ENCODE measurements around the gene MTX1.
A peak's percentile ranks its signal among the peaks of the same experiment; 100 is the strongest.
"Not testable (repeated sequence)": the region's sequence is repeated elsewhere in the genome, so short reads cannot be mapped to it uniquely, and the experiment has no call there.

MTX1 gene

GRCh38 chr1:155235375-155235774, 26.9 kb downstream of the MTX1 start:
- not testable (repeated sequence) for H3K4me1 ChIP-seq (ENCODE audit: control insufficient read depth, insufficient read depth, low read length); H3K4me3 ChIP-seq (ENCODE audit: low read length)
- H3K36me3 ChIP-seq (ENCODE audit: insufficient read depth, low read length), result peaks cover 19% of the 10 kb centered on the region

DNA sequence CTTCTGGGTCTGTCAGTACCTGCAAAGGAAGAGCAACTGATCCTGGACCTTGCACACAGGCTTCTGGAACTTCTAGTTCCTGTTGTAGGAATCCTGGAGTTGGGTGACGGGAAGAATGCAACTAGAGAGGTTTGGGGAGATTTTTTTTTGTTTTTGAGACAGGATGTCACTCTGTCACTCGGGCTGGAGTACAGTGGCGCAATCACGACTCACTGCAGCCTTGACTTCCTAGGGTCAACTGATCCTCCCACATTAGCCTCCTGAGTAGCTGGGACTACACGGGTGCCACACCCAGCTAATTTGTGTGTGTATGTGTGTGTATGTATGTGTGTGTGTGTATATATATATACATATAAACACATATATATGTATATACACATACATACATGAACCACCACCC, 28.0 kb downstream of the MTX1 start:
- Histone ChIP-seq H3K36me3 (ENCODE audit: insufficient read depth, low read length) (peaks cover 19% of the 10 kb centered on the region), H3K4me3 (ENCODE audit: low read length) (no peak overlapping the region)

More at GRCh38 chr1:155235375-155235774, 26.9 kb downstream of the MTX1 start:
- H3K4me2 ChIP-seq (ENCODE audit: low read length); H3K9me3 ChIP-seq (replicated peaks; ENCODE audit: low read length); H3K27me3 ChIP-seq (ENCODE audit: control insufficient read depth, insufficient read depth, low read length); H3K9ac ChIP-seq (ENCODE audit: low read depth, low read length): not testable (repeated sequence)

DNA sequence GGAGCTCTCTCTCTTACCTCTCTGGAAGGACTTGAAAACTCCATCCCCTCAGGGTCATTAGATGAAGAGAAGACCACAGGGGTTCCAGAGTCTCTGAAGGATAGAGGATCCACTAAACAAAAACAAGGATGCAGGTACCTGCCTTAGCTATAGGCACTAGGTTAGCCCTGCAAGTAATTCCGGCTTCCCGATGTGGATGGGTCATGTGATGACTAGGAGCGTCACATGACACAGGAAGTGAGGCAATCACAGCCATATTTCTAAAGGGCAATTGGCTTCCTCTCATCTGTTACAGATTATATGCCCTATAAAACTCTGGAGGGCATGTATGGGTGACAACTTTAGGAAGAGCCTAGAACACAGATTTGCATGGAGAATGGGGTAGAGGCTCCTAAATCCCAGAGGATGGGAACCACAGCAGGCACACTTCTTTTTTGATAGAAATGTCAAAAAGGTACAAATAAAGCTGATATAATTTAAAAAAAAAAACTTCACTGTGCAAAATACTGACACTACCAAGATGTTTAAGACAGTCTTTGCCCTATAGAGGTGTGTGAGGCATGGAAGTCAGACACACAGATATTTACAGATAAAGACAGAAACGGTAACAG, 32.7 kb downstream of the MTX1 start:
- peaks cover 15% of the 10 kb centered on the region for H3K36me3 ChIP-seq (ENCODE audit: insufficient read depth, low read length)
- no peaks in the 10 kb centered on the region for H3K9me3 ChIP-seq (replicated peaks; ENCODE audit: low read length)
- H3K4me2 ChIP-seq (ENCODE audit: low read length), result peak overlapping the region; percentile 76
- peak overlapping the region; percentile 61 for H3K9ac ChIP-seq (ENCODE audit: low read depth, low read length)
- H3K4me3 ChIP-seq (ENCODE audit: low read length), result peak overlapping the region; percentile 70
- no peaks in the 10 kb centered on the region for H3K27me3 ChIP-seq (ENCODE audit: control insufficient read depth, insufficient read depth, low read length)
- peaks cover 32% of the 10 kb centered on the region for H3K4me1 ChIP-seq (ENCODE audit: control insufficient read depth, insufficient read depth, low read length)

More for the DNA sequence above, 28.0 kb downstream of the MTX1 start:
- H3K27me3 ChIP-seq (ENCODE audit: control insufficient read depth, insufficient read depth, low read length), result no peaks in the 10 kb centered on the region
- H3K4me1 ChIP-seq (ENCODE audit: control insufficient read depth, insufficient read depth, low read length), result peaks cover 12% of the 10 kb centered on the region
- no peak overlapping the region for H3K9ac ChIP-seq (ENCODE audit: low read depth, low read length)
- no peak overlapping the region for H3K4me2 ChIP-seq (ENCODE audit: low read length)
- H3K9me3 ChIP-seq (replicated peaks; ENCODE audit: low read length), result no peaks in the 10 kb centered on the region

- Histone ChIP-seq H3K9ac (ENCODE audit: low read depth, low read length) (no peak overlapping the region), H3K4me3 (ENCODE audit: low read length) (no peak overlapping the region), H3K9me3 (replicated peaks; ENCODE audit: low read length) (no peaks in the 10 kb centered on the region), H3K4me1 (ENCODE audit: control insufficient read depth, insufficient read depth, low read length) (peaks cover 26% of the 10 kb centered on the region), H3K27me3 (ENCODE audit: control insufficient read depth, insufficient read depth, low read length) (no peaks in the 10 kb centered on the region), H3K4me2 (ENCODE audit: low read length) (no peak overlapping the region), H3K36me3 (ENCODE audit: insufficient read depth, low read length) (peaks cover 11% of the 10 kb centered on the region)
Measured at GRCh38 chr1:155241841-155242264, 33.4 kb downstream of the MTX1 start.

DNA sequence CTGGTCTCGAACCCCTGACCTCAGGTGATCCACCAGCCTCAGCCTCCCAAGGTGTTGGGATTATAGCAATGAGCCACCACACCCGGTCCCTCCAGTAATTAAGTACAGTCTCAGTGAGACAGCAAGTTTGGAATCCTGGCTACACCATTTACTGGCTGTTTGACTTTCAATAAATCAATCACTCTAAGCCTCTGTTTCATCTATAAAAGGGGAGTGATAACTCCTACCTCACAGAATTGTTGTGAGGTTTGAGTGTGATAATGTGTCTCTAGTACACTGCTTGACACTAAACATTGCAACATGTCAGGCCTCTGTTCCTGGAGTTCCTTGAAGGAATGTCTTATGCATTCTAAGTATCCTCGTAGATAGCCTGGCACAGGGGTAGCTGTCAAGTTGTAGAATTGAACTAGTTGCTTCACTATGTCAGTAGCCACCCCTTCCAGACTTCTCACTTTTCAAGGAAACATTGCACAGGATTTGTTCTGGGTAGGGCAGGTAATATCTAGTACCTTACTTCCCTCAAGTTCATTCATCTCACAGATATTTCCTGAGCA, 34.4 kb downstream of the MTX1 start:
- H3K27me3 ChIP-seq (ENCODE audit: control insufficient read depth, insufficient read depth, low read length), result no peaks in the 10 kb centered on the region
- peak overlapping the region; percentile 98 for H3K4me2 ChIP-seq (ENCODE audit: low read length)
- H3K9ac ChIP-seq (ENCODE audit: low read depth, low read length), result peak overlapping the region; percentile 81
- peak overlapping the region; percentile 76 for H3K4me3 ChIP-seq (ENCODE audit: low read length)
- H3K4me1 ChIP-seq (ENCODE audit: control insufficient read depth, insufficient read depth, low read length), result peaks cover 23% of the 10 kb centered on the region
- no peaks in the 10 kb centered on the region for H3K9me3 ChIP-seq (replicated peaks; ENCODE audit: low read length)
- H3K36me3 ChIP-seq (ENCODE audit: insufficient read depth, low read length), result peaks cover 15% of the 10 kb centered on the region

DNA sequence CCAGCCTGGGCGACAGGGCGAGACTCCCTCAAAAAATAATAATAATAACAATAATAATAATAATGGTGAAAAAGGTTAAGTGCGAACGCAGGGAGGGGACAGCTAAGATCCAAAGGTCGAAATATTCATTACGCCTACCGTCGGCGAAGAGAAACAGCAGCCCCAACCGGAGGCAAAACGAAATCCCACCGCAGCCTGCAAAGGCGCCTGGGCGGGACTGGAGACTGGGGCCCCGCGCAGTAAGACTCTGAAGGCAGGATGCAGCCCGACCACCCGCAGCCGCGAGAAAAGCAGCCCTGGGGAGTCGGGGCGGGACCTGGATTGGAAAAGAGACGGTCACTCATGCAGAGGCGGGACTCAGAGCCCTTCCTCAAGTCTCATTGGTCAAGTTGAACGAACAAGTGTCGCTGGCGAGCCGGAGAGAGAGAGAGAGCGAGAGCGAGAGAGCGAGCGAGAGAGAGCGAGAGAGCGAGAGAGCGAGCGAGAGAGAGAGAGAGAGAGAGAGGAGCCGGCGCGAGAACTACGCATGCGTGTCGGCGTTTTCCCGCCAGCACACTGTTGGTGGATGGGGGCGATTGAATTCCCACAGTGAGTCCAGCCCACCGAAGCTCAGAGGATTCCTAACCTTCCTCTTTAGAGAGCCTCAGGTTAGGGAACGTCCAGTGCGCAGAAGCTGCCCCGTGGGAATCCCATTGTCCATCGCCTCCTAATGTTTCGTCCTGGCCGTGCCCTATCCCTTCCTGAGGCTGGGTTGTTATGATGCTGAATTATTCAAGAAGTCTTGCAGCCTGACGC, 36.1 kb downstream of the MTX1 start:
- Histone ChIP-seq H3K4me2 (ENCODE audit: low read length) (peak overlapping the region; percentile 98), H3K9ac (ENCODE audit: low read depth, low read length) (peak overlapping the region; percentile 81), H3K9me3 (replicated peaks; ENCODE audit: low read length) (no peaks in the 10 kb centered on the region), H3K4me1 (ENCODE audit: control insufficient read depth, insufficient read depth, low read length) (peaks cover 23% of the 10 kb centered on the region), H3K36me3 (ENCODE audit: insufficient read depth, low read length) (peaks cover 19% of the 10 kb centered on the region), H3K27me3 (ENCODE audit: control insufficient read depth, insufficient read depth, low read length) (no peaks in the 10 kb centered on the region), H3K4me3 (ENCODE audit: low read length) (peak overlapping the region; percentile 76)

DNA sequence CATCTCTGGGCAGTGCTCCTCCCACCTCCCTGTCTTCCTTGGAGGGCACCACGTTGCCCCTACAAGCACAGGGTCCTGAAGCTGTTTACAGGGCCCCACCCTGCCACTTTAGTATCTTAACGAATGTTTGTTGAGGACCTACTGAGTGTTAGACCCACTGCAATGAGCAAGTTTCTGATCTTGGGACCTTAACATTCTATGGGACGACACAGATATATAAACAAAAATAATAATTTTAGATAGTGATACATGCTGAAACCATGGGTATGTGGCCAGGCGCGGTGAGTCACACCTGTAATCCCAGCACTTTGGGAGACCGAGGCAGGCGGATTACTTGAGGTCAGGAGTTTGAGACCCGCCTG, 36.6 kb downstream of the MTX1 start:
- Histone ChIP-seq H3K27me3 (ENCODE audit: control insufficient read depth, insufficient read depth, low read length) (no peaks in the 10 kb centered on the region), H3K4me1 (ENCODE audit: control insufficient read depth, insufficient read depth, low read length) (peaks cover 23% of the 10 kb centered on the region), H3K4me2 (ENCODE audit: low read length) (peak overlapping the region; percentile 98), H3K9me3 (replicated peaks; ENCODE audit: low read length) (no peaks in the 10 kb centered on the region), H3K4me3 (ENCODE audit: low read length) (peak overlapping the region; percentile 76), H3K9ac (ENCODE audit: low read depth, low read length) (peak overlapping the region; percentile 72), H3K36me3 (ENCODE audit: insufficient read depth, low read length) (peaks cover 19% of the 10 kb centered on the region)

DNA sequence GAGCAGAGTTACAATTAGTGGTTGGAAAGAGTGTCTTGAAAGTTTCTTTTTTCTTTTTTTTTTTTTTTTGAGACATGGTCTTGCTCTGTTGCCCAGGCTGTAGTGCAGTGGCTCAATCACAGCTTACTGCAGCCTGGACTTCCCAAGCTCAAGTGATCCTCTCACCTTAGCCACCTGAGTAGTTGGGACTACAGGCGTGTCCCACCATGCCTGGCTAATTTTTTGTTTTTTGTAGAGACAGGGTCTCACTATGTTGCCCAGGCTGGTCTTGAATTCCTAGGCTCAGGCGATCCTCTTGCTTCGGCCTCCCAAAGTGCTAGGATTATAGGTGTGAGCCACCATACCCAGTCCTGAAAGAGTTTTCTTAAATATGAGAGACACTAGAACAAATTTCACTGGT, 38.3 kb downstream of the MTX1 start:
- H3K27me3 ChIP-seq (ENCODE audit: control insufficient read depth, insufficient read depth, low read length); H3K4me2 ChIP-seq (ENCODE audit: low read length); H3K4me3 ChIP-seq (ENCODE audit: low read length): not testable (repeated sequence)

DNA sequence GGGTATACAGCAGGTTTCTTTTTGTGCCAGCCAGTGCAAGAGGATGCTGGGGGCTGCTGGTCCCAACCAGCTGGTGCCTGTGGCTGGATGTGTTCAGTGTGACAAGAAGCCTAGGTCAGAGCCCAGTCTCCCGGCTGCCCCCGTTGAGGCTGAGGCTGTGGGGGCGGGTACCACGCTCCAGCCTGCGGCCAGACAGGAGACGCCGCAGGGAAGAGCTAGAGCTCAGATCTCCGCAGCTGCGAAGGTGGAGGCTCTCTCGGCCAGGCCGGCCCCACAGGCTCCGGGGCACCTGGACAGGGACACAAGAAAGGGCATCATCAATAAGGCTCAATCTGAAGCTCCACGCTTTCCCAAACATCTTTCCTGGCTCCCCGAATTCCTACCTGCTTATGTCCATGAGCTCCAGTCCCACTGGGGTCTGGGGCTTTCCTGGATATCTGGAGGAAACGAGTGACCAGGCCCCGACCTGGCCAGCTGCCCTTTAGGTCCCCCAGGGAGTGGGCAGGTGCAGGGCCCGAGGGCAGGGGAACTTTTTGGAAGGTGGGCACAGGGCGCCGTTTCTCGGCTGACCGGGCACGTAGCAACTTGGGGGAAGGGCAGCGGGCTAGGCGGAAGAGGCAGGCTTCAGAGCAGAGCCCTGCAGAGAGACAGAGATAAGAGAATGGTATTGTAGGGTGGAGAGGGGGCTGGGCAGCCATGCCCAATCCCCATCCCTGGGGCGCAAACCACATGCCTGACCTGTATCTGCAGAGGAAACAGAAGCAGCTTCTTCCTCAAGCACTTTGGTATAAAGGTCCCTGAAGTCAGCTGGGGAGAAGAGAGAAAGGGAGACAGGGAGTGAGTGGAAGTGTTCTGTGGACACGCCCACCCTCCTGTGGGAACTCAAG, 39.4 kb downstream of the MTX1 start:
- Histone ChIP-seq H3K4me2 (ENCODE audit: low read length) (no peak overlapping the region), H3K4me3 (ENCODE audit: low read length) (no peak overlapping the region), H3K36me3 (ENCODE audit: insufficient read depth, low read length) (peaks cover 22% of the 10 kb centered on the region), H3K27me3 (ENCODE audit: control insufficient read depth, insufficient read depth, low read length) (no peaks in the 10 kb centered on the region), H3K9ac (ENCODE audit: low read depth, low read length) (no peak overlapping the region), H3K4me1 (ENCODE audit: control insufficient read depth, insufficient read depth, low read length) (peaks cover 23% of the 10 kb centered on the region), H3K9me3 (replicated peaks; ENCODE audit: low read length) (no peaks in the 10 kb centered on the region)

More for the DNA sequence above, 38.3 kb downstream of the MTX1 start:
- not testable (repeated sequence) for H3K9ac ChIP-seq (ENCODE audit: low read depth, low read length); H3K9me3 ChIP-seq (replicated peaks; ENCODE audit: low read length)
- Histone ChIP-seq H3K36me3 (ENCODE audit: insufficient read depth, low read length) (peaks cover 22% of the 10 kb centered on the region), H3K4me1 (ENCODE audit: control insufficient read depth, insufficient read depth, low read length) (peaks cover 26% of the 10 kb centered on the region)

DNA sequence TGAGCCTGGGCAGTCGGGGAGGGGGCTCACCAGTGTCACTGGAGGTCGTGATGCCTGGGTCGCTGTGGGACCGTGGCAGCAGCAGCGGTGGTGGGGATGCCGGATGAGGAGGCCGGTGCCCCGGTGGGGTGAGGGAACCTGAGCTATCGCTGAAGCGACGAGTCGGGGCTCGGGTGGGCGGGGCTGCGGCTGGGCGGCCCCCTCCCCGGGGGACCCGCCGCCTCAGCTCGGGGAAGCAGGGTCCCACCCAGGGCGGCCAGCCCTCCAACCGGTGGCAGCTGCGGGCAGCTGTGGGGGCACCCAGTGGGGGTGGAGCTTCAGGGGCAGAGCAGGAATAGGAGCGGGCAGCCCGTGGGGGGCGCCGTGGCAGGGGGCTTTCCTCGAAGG, 41.7 kb downstream of the MTX1 start:
- Histone ChIP-seq H3K4me3 (ENCODE audit: low read length) (no peak overlapping the region), H3K36me3 (ENCODE audit: insufficient read depth, low read length) (peaks cover 22% of the 10 kb centered on the region), H3K9ac (ENCODE audit: low read depth, low read length) (peak overlapping the region; percentile 24), H3K4me1 (ENCODE audit: control insufficient read depth, insufficient read depth, low read length) (peaks cover 23% of the 10 kb centered on the region), H3K4me2 (ENCODE audit: low read length) (peak overlapping the region; percentile 74), H3K9me3 (replicated peaks; ENCODE audit: low read length) (no peaks in the 10 kb centered on the region), H3K27me3 (ENCODE audit: control insufficient read depth, insufficient read depth, low read length) (no peaks in the 10 kb centered on the region)
